CD4-positive, alpha-beta T cell treated with Interleukin-21 for 1 hour (primary cell): Measurements from ENCODE around the gene SMLR1.
"Not testable (repeated sequence)": the region's sequence is repeated elsewhere in the genome, so short reads cannot be mapped to it uniquely, and the experiment has no call there.

Experiments used
- DNase-seq: peaks from one replicate; pipeline ENCODE4 v3.0.0-alpha.2; 2020

SMLR1 gene

DNA sequence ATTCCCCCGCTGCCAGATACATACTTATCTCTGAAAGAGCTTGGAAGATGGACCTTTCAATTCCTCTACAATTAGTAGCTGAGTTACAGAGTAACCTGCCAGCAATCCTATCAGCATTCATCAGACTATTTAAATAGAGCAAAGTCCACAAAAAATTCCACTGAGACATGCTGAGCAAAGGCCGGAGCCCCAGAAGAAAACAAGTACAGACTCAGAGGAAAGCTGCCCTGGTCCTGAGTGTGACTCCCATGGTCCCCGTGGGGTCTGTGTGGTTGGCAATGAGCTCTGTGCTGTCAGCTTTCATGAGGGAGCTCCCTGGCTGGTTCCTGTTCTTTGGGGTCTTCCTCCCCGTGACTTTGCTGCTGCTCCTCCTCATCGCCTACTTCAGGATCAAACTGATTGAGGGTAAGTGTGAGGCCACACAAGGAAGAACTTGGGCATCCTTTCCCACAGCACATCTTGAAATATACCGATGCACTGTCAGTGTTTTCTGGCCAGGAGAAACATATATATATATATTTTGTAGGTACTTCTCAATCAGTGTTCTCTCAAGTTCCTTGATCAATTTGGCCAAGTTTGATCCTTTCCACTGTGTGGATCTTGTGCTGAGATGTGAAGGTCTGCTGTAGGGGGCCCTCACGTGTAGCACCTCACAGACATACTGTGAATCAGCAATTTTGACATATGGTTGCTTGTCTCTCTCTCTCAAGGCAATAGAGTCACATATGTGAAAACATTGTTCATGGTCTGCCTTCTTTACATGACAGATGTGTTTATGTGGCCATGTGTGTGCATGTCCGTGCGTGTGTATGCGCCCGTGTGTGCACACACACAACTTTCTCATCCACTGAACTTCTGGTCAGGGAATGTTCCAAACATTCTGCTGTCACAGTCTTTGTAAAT, at the start of gene SMLR1:
Gene SMLR1 (plus strand): TSS at position 160 of the 903 bp plus-strand sequence. CDS start 8 bp downstream, at position 168.
- no peak for DNase-seq

DNA sequence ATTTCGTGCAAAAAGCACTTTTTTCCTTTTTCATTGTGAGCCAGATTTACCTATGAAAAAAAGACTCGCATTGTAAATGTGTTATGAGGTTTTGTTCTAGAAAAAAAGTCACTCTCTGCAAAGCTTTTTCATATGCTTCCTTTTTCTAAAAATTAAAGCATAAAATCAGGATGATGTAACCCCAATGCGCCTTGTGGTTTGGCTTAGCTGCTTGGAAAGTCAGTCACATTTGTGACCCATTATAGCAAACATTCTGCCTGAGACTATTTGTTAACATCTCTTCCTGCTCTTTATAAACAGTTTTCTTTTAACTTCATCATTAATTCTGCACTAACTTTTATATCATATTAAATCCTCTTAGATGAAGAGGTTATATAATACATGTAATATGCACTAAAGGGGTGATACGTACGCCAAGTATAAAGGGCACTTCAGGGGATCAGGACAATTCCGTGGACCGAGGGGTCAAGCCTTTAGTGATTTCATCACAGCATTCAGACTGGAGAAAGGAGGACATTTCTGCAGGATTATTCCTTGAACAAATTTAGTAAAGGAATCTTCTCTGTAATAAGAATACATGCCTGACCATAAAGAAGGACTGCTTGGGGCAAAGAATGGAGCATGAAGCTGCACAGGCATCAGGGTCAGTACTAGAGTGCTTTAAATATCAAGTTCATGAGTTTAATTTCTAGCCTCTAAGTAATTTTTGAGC, 48.1 kb upstream of the SMLR1 start:
- no peak for DNase-seq

DNA sequence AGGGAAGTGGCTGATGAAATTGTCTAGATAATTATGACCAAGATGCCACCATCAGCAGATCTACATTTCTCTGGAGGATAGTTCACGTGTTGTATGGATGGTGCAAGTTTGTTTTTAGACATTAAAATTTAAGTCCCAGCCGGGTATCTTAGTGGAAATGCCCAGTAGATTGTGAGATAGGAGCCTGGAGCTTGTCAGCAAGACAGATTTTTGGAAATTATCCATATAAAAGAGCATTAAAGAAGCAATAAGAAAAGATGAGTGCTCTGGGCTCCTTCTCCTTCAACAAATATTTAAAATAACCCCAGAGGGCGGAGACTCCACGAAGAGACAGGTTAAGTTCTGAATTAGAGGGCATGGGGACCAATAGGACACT, 47.6 kb upstream of the SMLR1 start:
- DNase-seq: no peak

DNA sequence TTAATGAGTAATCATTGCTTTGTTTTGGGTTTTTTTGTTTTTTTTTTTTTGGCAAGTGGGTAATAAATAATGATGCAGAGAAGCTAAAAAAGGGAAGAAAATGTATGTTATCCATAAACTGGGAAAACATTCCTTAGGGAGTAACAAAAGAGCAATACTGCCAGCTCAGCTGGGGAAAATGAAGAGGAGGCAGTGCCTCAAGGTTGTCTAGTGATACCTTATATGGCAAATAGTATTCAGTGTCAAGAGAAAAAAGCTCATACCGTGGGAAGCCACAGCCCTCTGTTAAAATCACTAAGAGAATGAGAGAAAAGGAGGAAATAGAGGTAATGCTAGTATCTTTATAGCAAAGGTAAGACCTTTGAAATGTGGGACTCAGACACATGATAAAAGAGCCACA, 47.1 kb upstream of the SMLR1 start:
- DNase-seq: no peak

DNA sequence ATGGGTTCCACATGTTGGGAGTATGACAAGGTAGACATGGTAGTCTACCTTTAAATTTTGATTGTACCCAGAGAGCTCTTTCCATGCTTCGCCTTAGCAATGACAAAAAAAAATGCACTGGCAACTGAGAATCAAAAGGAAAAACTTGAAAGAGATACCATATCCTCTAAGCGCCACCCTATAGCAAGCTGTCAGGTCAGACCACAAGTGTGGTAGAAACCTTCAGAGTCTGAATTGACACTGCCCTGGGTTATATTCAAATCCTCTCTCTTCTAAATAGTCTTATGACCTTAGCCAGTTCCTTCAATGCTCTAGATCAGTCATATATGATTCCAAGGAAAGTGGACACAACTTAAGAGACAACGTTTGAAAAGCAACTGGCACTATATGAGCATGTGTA, 45.6 kb upstream of the SMLR1 start:
- DNase-seq: no peak

DNA sequence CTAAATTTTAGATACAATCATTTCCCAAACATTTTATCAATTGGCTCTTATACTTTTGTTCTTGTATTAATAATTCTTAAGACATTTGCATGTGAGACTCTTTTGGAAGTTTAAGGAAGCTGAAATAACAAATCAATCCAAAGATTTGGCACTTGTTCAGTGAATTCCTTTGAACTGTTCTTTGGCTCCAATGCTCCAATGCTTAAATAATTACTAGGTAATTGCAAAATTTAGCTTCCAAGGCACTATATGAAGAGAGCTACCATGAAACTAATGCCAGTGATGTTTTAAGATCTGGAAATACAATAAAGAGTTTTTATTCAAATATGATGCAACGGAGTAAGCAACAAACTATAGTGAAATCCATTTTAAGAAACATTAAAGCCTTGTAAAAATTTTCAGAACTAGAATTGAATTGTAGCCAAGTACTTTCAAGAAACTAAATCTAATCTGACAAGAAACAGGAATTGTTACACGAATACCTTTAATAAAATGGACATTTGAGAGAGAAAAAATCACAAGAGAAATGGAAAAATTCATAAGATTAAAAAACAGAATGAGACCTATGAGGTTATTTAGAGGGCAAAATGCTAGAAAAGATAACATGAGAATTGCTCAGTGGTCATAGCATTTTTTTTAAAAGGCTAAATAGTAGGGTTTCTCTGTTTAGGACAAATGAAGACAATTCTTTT, 43.6 kb upstream of the SMLR1 start:
- DNase-seq: no peak

DNA sequence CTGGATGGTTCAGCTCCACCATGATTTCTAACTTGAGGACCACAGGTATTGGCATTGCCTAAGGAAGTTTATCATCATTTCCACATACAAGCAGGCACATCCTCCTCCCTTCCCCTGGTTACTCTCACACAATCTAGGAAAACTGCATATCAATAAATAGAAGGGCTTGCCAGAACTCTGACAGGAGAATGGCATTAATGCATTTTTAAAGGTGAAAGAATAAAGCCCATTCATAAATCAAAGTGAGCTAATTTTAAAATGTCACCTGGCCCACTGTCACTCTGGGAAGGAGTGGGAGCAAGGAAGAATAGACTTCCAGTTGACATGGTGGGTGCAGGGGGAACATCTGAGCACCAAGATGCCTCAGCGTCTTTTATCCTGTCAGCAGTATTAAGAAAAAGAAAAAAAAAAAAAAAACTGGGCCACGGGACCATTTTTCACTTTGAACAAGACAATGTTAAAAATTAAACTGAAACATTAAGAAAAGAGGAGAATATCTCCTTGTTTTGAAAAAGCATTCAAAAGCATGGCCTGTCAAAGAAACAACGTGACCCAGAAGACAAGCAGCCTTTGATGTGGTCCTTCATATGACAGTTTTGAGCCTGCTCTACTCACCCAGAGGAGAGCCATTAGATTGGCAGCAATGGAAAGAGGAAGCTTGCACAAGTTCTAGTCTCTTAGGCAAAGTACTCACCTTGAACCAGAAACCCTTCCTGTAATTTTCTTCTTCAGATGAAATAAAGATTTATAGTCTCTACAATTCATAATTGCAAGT, 39.3 kb upstream of the SMLR1 start:
- DNase-seq: no peak

DNA sequence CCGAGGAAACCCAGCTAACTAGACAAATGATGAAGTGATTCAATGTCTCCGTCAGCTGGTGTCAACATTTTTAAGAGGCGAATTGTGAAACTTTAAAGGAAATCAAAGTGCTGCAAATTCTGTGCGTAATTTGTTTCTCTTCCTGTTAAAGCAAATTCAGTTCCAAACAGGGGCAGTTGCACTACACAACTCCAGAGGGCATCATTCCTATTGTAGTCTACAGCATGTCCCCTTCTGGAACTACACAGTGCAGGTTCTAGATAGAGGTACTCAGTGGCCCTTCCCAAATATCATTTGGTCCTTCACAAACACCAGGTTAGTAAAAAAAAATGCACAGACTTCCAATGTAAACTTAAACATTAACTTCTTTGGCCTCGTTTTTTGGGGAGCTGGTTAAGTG, 38.3 kb upstream of the SMLR1 start:
- DNase-seq: no peak

DNA sequence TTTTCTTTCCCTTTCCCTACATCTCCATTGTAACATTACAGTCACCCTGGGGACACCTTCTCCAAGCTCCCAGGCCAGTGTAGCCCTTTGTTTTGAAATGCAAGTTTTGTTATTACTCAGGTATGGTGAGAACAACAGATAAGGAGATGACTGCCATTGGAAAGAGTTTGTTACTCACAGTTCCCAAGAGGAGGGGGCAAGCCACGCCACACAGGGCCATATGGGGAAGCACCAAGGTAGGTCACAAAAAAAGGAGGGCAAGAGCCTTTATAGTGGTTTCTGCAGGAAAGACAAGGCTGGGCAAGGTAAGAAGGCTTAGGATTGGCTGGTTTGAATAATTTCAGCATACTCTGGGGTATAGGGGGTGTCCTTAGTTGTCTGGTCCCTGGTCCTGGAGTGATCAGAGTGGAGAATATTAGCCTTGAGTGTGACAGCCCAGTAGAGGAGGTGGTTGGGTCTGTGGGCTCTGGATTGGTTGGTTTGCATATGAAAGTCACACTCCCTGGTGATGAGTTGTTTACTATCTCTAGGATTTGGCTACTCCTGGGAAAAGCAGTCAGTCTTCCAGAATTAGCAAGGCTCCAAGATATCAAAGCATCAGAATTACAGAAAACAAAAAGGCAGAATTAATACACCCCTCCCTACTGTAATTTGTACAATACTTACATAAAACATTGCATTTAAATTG, 33.1 kb upstream of the SMLR1 start:
- DNase-seq: no peak

DNA sequence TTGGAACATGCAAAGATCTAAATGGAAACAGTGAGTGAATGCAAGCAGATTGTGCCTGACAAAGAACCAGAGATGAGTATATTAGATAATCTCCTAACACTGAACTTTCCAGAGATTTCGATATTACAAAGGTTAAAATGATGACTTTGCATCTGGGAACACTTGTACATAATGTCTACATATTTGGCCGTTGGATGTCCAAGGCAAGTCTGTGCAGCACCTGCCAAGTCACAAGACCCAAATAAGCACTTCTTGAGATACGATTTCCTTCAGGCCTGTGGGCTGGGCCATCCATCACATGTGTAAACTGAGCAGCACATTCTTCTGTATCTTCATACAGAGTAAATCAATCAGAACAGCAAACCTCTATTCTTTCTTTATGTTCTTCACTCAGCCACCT, 32.5 kb upstream of the SMLR1 start:
- DNase-seq: no peak

DNA sequence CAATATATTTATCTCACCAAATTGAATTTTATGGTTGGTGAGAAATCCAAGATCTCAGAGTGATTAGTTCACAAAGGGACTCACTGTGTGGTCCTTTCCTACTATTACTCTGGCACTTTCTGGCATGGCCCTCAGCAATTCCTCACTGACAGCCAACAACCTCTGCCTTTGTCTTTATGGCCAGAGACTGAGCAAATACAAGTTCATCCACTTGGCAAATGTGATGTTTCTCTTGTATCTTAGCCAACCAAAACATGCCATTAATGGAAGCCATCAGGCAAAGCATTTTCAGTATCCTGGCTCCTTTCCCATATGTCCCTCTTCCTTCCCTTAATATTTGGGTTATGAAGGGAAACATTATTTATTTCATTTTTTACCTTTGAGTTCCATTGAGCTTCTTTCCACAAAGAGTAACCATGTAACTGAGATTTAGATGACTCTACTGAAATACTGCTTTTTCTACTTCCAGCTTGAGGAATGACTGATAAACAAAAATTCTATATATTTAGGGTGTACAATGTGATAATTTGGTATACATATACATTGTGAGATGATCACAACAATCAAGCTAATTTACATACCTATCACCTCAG, 30.8 kb upstream of the SMLR1 start:
- DNase-seq: no peak

DNA sequence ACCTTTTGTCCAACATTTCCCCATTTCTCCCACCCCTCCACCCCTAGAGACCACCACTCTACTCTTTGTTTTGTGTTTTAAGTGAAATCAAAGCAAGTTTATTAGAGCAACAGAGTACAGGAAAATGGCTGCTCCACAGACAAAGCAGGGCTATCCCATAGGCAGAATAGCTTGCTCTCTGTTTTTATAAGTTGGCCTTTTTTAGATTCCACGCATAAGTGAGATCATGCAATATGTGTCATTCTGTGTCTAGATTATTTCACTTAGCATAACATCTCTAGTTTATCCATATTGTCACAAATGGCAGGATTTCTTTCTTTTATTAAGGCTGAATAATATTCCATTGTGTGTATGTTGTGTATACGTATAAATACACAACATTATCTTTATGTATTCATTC, 30.1 kb upstream of the SMLR1 start:
- no peak for DNase-seq

DNA sequence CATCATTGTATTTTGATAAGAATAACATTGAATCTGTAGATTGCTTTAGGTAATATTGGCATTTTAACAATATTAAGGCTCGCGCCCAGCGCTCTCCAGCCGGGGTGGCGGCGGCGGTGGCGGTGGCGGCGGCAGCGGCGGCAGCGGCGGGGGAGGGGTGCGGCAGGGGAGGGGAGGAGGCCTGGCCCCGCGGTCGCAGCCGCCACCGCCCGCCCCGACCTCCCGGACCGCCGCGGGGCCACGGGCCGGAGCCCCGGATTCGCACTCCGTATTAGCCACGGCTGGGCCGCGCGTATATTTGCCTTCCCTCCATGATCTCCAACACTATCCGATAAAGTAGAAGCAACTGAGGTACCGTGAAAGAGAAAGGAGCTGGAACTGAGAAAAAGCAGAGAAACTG, 25.8 kb upstream of the SMLR1 start:
- not testable (repeated sequence) for DNase-seq

DNA sequence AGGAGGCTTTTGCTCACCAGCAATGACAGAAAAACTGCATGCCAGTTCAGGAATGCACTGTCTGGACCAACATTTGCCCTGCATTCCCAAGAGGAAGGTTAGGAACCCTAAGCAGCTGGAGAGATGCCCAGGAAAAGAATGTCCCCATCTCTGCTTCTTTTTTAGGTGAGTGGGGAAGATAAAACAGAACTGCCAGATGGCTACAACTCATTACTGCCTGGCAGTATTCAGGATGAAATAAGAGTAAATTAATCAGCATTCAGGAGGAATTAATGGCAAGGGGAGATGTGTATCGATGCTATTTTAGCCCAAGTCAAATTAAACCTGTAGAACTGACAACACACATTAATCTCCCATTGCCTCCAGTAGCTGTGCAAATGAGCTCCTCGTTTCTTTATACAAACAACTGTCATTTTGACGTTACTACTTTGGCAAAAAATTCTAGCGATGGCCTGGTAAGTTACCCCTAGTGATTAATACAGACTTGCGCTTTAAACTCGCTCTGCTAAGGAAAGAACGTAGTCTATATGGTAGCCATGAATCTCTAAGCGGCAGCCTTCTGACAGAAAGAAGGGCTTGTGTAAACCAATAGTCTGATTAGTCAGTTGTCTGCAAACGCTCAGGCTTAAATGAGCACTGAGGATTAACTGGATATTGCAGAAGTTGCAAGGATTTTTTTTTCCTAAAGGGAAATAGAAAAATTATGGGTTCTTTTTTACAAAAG, 16.7 kb upstream of the SMLR1 start:
- no peak for DNase-seq

DNA sequence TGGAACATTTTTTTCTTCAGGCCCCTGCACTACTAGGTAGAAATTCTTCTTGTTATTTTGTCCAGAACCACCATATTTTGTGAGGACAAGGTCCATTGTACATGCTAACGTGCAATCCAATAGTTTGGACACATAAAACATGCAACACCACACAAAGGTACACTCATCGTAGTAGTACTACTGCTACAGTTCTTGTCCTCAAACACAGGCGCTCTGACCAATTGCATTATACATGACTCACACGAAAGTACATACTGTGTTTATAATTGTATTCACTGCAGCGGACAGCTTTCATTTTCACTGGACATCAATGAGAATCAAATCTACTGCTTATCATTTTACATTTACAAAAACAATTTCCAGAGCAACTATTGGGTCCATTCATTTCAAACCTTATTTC, 15.3 kb upstream of the SMLR1 start:
- DNase-seq: no peak

DNA sequence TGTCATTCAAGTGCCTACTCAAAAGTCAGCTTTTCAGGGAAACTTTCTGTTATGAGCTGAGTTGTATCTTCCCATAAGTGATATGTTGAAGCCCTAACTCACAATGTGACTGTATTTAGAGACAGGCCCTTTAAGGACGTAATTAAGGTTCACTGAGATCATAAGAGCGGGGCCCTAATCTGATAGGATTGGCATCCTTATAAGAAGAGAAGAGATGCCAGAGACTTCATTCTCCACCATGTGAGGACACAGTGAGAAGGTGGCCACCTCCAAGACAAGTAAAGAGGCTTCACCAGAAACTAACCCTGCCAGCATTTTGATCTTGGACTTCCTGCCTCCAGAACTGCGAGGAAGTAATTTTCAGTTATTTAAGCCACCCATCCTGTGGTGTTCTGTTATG, 12.7 kb upstream of the SMLR1 start:
- DNase-seq: no peak

DNA sequence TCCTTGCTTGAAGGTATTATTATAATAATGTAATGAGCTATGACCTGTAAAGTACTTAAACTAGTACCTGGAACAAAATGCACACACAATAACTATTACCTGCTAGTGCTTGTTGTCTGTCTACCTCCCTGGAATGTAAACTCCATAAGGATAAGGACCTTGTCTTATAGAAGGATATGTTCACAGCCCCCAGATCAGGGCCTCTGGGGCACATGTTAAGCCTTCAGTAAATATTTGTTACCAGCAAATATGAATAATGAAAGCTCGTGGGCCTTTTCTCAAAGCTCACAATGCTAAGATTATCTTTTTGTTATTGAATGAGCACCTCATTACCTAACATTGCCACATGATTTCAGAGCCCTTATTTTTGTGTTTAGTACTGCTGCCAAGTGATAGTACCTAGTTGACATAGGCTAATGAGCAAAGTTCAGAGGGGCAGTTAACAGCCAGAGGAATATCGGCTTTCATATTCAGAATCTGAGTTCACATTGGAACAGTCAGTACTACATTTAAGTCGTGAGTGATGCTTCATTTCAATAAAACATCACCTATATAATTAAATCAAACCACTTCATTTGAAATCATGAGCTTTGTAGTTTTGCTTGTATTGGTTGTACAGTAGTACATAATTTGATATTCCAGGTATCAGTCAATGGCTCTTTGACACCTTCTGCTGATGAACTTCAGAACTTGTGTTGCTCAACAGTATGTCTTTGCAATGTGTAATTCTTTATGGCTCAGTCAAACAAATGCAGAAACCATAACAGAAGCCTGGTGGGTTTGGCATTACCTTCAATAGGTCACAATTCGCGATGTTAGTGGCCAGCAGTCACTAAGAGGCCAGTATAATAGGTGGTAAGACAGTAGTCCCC, 11.8 kb upstream of the SMLR1 start:
- DNase-seq: no peak

DNA sequence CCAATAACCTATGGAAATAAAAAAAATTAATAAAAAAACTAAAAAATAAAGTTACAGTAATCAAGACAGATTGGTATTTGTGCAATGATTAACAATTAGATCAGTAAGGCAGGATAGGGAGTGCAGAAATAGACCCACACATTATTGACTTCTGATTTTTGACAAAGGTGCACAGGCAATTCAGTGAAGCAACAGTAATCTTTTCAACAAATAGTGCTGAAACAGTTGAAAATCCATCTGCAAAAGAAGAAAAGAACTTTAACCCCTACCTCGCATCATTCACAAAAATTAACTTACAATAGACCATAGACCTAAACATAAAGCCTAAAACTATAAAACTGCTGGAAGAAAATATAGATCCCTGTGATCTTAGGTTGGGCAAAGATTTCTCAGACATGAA, 4.5 kb upstream of the SMLR1 start:
- DNase-seq: no peak

DNA sequence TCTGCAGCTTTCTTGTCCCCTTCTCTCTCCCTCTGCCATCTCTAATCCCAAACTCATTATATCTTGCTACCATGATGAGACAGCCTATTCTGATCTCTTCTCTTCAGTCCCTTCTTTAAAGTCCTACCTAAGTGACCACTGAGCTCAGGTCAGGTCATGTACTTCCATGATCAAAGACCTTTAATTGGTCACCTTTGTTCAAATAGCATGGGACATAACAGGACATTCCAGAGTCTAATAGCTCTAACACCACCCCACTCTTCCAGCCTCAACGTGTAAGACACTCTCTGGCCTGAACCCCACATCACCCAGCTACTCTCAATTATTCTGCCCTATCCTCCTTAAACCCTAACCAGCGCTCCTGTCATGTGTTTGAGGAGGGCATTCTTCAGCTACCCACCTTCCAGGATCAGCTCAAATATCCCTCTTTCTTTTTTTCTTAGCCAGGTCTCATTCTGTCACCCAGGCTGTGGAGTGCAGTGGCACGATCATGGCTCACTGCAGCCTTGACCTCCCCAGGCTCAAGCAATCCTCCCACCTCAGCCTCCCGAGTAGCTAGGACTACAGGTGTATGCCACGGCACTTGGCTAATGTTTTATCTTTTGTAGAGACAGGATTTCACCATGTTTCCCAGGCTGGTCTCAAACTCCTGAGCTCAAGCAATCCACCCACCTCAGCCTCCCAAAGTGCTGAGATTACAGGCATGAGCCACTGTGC, 2.1 kb upstream of the SMLR1 start:
- DNase-seq: no peak
